ENCODE data around the gene CRTAC1. TPM values are rescaled to one million over a fixed set of nuclear protein-coding genes. Genes with fewer than 3 reads are reported as not detected.

Gene CRTAC1
- total and polyA plus RNA-seq, 9 of the 15 experiments (the other 6 are each of a cell fraction or from before 2014, with no cell fraction given) = not detected

DNA sequence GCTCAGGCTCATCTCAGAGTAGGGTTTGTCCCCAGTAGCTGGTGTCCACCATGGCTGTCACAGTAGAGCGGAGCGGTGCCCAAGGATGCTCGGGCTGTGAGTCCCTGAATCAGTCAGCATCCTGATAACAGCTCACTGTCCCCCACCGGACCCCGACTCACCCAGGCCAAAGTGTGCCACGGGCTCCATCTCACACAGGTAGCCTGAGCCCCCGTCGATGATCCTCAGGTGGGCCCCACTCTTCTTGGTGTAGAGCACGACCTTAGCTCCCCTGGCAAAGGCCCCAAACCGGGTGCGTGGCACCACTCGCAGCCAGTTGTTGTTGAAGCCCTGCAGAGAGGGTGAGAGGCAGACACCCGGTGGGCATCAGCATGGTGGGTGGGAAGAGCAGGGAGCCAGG, 135.3 kb downstream of the CRTAC1 start:
- Histone ChIP-seq H3K4me2 (ENCODE audit: insufficient read depth, low read length) (no peak overlapping the region), H3K27me3 (ENCODE audit: control insufficient read depth in 2 of 2, insufficient read depth in 2 of 2, low read length in 2 of 2) (peaks cover 4 to 6% of the 10 kb centered on the region in 2 experiments; a peak in 2 of 5 replicates), H2AFZ (ENCODE audit: low read depth, low read length) (no peak overlapping the region), H3K9me3 (replicated peaks; ENCODE audit: control insufficient read depth, insufficient read depth, low read depth, low read length) (no peaks in the 10 kb centered on the region), H3K36me3 (ENCODE audit: control insufficient read depth, insufficient read depth, low read length) (no peaks in the 10 kb centered on the region), H3K9ac (ENCODE audit: insufficient read depth in 1 of 2, low read depth in 2 of 2, low read length in 2 of 2) (no peak overlapping the region; a peak in 1 of 4 replicates), H3K79me2 (ENCODE audit: control insufficient read depth, insufficient read depth, low read length) (no peaks in the 10 kb centered on the region), H3K4me3 (no peak overlapping the region), H4K20me1 (replicated peaks; ENCODE audit: control insufficient read depth, insufficient read depth, low read length) (no peaks in the 10 kb centered on the region), H3K27ac (ENCODE audit: extremely low read depth, low read depth, low read length) (no peak overlapping the region), H3K4me1 (replicated peaks in 1 of 2; ENCODE audit: control insufficient read depth in 2 of 2, insufficient read depth in 2 of 2, low read length in 2 of 2) (peaks cover 13 to 14% of the 10 kb centered on the region in 2 experiments), H3K9me1 (ENCODE audit: control insufficient read depth, insufficient read depth, low read length) (no peaks in the 10 kb centered on the region)
- ChIA-PET CTCF (ENCODE audit: low intra/inter-chr PET ratio) (no interaction called here), POLR2A (no interaction called here)
- ATAC-seq = no peak
- no TSS peak for BruUV-seq (replicated peaks)
- DNase-seq (ENCODE audit: extremely low read depth in 1 of 4, low spot score in 3 of 4) = no peak
- no peak for FAIRE-seq
- in situ Hi-C loops (cut with MboI) (no loop called here), intact Hi-C loops (cut with micrococcal nuclease) (no loop called here)
- WGBS (ENCODE audit: insufficient coverage, low coverage, missing lambda C conversion rate) = 16% methylated on average over 12 of the region's 13 CpGs
- TF ChIP-seq CBFA2T2 (conservative IDR thresholded peaks at IDR 0.05) (no peak), TBP (optimal IDR thresholded peaks at IDR 0.05; ENCODE audit: low read depth, low read length) (no peak), RBM39 (optimal IDR thresholded peaks at IDR 0.05; ENCODE audit: low read depth, low read length) (no peak), ZNF407 (IDR thresholded peaks at IDR 0.05; ENCODE audit: low read depth) (no peak), MTA1 (IDR thresholded peaks at IDR 0.05; ENCODE audit: borderline replicate concordance) (no peak), ZNF764 (CRISPR knock-in tag; IDR thresholded peaks at IDR 0.05; ENCODE audit: low read depth) (no peak), SAP30 (IDR thresholded peaks at IDR 0.05; ENCODE audit: borderline replicate concordance, insufficient read depth, low read depth, low read length, poor library complexity, severe bottlenecking) (no peak), C11orf30 (IDR thresholded peaks at IDR 0.05; ENCODE audit: low read depth) (no peak)
- TF ChIP-seq, protein P1, sequence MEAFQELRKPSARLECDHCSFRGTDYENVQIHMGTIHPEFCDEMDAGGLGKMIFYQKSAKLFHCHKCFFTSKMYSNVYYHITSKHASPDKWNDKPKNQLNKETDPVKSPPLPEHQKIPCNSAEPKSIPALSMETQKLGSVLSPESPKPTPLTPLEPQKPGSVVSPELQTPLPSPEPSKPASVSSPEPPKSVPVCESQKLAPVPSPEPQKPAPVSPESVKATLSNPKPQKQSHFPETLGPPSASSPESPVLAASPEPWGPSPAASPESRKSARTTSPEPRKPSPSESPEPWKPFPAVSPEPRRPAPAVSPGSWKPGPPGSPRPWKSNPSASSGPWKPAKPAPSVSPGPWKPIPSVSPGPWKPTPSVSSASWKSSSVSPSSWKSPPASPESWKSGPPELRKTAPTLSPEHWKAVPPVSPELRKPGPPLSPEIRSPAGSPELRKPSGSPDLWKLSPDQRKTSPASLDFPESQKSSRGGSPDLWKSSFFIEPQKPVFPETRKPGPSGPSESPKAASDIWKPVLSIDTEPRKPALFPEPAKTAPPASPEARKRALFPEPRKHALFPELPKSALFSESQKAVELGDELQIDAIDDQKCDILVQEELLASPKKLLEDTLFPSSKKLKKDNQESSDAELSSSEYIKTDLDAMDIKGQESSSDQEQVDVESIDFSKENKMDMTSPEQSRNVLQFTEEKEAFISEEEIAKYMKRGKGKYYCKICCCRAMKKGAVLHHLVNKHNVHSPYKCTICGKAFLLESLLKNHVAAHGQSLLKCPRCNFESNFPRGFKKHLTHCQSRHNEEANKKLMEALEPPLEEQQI (IDR thresholded peaks at IDR 0.05) = no peak
- TF ChIP-seq, protein P2, sequence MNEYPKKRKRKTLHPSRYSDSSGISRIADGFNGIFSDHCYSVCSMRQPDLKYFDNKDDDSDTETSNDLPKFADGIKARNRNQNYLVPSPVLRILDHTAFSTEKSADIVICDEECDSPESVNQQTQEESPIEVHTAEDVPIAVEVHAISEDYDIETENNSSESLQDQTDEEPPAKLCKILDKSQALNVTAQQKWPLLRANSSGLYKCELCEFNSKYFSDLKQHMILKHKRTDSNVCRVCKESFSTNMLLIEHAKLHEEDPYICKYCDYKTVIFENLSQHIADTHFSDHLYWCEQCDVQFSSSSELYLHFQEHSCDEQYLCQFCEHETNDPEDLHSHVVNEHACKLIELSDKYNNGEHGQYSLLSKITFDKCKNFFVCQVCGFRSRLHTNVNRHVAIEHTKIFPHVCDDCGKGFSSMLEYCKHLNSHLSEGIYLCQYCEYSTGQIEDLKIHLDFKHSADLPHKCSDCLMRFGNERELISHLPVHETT (CRISPR knock-in tag; conservative IDR thresholded peaks at IDR 0.05 in 1 of 2, IDR thresholded peaks at IDR 0.05 in 1 of 2) = no peak
